ENCODE data around the gene SPDYE4.
A peak's percentile ranks its signal among the peaks of the same experiment; 100 is the strongest.

Gene SPDYE4

DNA sequence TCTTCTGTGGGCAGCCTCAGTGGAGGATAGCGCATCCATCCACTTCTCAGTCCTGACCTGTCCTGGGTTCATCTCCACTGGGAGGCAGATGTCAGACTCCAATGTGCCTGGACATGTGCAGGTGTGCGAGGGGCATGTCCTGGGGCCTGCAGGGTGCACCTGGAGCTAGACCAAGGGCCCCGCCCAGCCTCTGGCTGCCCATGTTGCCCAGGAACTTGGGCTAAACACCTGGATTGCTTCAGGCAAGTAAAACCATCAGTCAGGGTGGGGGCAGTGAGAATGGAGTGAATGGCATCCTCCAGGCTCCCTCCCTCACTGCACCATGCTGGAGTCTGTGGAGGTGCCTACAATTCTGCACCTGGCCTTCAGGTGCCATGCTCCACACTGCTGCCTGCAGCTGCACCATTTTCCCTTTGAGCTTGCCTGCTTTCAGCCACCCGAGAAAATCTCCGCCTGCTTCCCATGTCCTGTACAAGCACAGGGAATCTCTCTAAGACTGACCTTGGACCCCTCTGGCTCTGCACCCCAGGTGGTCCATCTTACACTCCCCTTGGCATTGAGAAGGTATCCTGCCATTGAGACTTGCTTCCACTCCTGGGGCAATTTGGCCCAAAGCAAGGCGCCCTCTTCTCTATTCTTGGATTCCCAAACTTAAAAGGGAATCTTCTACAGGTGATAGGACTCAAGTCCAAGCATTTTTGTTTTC is 42.9 kb upstream of the SPDYE4 start:
- no peak overlapping the region for H3K4me3 Mint-ChIP-seq
- H3K36me3 Mint-ChIP-seq (ENCODE audit: low read depth) = no peaks in the 10 kb centered on the region
- no peaks in the 10 kb centered on the region for H3K9me3 Mint-ChIP-seq
- H3K27ac Mint-ChIP-seq = no peak overlapping the region
- TF ChIP-seq, protein P1, sequence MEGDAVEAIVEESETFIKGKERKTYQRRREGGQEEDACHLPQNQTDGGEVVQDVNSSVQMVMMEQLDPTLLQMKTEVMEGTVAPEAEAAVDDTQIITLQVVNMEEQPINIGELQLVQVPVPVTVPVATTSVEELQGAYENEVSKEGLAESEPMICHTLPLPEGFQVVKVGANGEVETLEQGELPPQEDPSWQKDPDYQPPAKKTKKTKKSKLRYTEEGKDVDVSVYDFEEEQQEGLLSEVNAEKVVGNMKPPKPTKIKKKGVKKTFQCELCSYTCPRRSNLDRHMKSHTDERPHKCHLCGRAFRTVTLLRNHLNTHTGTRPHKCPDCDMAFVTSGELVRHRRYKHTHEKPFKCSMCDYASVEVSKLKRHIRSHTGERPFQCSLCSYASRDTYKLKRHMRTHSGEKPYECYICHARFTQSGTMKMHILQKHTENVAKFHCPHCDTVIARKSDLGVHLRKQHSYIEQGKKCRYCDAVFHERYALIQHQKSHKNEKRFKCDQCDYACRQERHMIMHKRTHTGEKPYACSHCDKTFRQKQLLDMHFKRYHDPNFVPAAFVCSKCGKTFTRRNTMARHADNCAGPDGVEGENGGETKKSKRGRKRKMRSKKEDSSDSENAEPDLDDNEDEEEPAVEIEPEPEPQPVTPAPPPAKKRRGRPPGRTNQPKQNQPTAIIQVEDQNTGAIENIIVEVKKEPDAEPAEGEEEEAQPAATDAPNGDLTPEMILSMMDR (IDR thresholded peaks at IDR 0.05; ENCODE audit: unreplicated experiment in 3 of 3) = no peak
- H3K27me3 Mint-ChIP-seq (ENCODE audit: low read depth) = peaks cover 51% of the 10 kb centered on the region
- H3K4me1 Mint-ChIP-seq = peaks cover 11% of the 10 kb centered on the region

DNA sequence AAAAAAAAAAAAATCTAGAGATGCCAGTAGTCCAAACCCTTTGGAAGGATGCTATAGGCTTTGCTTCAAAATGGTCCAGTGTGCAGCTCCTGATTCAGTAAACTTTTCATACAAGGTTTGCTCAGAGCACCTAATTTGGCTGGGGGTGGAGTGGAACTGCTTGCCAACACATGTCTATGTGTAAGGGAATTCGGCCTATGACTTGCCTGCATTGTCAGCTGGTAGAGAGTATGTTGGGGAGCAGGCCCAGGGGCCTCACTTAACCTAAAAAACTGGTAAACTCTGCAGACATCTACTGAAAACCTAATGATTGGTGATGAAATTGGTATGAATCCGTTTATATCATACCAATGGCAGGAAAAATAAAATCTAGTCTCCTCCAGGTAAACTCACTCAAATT is 42.3 kb upstream of the SPDYE4 start:
- Mint-ChIP-seq H3K9me3 (no peaks in the 10 kb centered on the region), H3K4me3 (no peak overlapping the region), H3K36me3 (ENCODE audit: low read depth) (no peaks in the 10 kb centered on the region), H3K4me1 (peaks cover 11% of the 10 kb centered on the region), H3K27me3 (ENCODE audit: low read depth) (peaks cover 51% of the 10 kb centered on the region), H3K27ac (no peak overlapping the region)
- TF ChIP-seq, protein P1 (IDR thresholded peaks at IDR 0.05; ENCODE audit: unreplicated experiment in 3 of 3) = no peak

GRCh38 chr17:8799570-8800212 is 41.3 kb upstream of the SPDYE4 start:
- TF ChIP-seq, protein P1 (IDR thresholded peaks at IDR 0.05; ENCODE audit: unreplicated experiment in 3 of 3) = no peak
- H3K9me3 Mint-ChIP-seq = no peaks in the 10 kb centered on the region
- peaks cover 17% of the 10 kb centered on the region for H3K4me1 Mint-ChIP-seq
- peak overlapping the region; percentile 24 to 40 (median 34) for H3K4me3 Mint-ChIP-seq
- peaks cover 53% of the 10 kb centered on the region for H3K27me3 Mint-ChIP-seq (ENCODE audit: low read depth)
- H3K36me3 Mint-ChIP-seq (ENCODE audit: low read depth) = no peaks in the 10 kb centered on the region
- no peak overlapping the region for H3K27ac Mint-ChIP-seq

- Mint-ChIP-seq H3K4me3 (peak within 1 kb of the TSS; percentile 50 to 69 (median 67)), H3K27ac (no peak within 1 kb of the TSS), H3K36me3 (ENCODE audit: low read depth) (no peaks in the 10 kb centered on the region), H3K27me3 (ENCODE audit: low read depth) (peaks cover 56% of the 10 kb centered on the region), H3K4me1 (peaks cover 20% of the 10 kb centered on the region), H3K9me3 (no peaks in the 10 kb centered on the region)
- TF ChIP-seq, protein P1 (IDR thresholded peaks at IDR 0.05; ENCODE audit: unreplicated experiment in 3 of 3) = peak in 1 of 3 experiments; percentile 14
Measured at GRCh38 chr17:8798846-8799569, 40.7 kb upstream of the SPDYE4 start, which contains the start of gene MFSD6L. Gene MFSD6L (minus strand): TSS chr17:8799365. CDS start chr17:8799120, 245 bp downstream.

GRCh38 chr17:8798176-8798845 is 40.0 kb upstream of the SPDYE4 start:
- Mint-ChIP-seq H3K27me3 (ENCODE audit: low read depth) (peaks cover 56% of the 10 kb centered on the region), H3K9me3 (peaks cover 5% of the 10 kb centered on the region), H3K27ac (no peak overlapping the region), H3K36me3 (ENCODE audit: low read depth) (no peaks in the 10 kb centered on the region), H3K4me1 (peaks cover 19% of the 10 kb centered on the region), H3K4me3 (peak overlapping the region; percentile 50 to 69 (median 67))
- TF ChIP-seq, protein P1 (IDR thresholded peaks at IDR 0.05; ENCODE audit: unreplicated experiment in 3 of 3) = no peak
